ENCODE results near the gene KDM4B. TPM values are rescaled to one million over a fixed set of nuclear protein-coding genes. Genes with fewer than 3 reads are reported as not detected.

The KDM4B gene
- total and polyA plus RNA-seq, 2 donors (not counting 1 experiment from before 2014, with no cell fraction given): 75.5 to 205 TPM

- no peaks in the 10 kb centered on the region for H3K9me3 ChIP-seq (ENCODE audit: control extremely low read depth in 1 of 3, control insufficient read depth in 2 of 3, insufficient read depth in 1 of 3, low read length in 2 of 3)
- peaks cover 29% of the 10 kb centered on the region for H3K79me2 ChIP-seq (ENCODE audit: control insufficient read depth, insufficient read depth, low read length)
- no peak for TF ChIP-seq CTCF (IDR thresholded peaks at IDR 0.05)
- H3K4me1 Mint-ChIP-seq: peaks cover 2% of the 10 kb centered on the region
- H2AFZ ChIP-seq (ENCODE audit: insufficient read depth, low read depth, low read length, poor library complexity, severe bottlenecking): no peak overlapping the region
- ChIA-PET POLR2A (no interaction called here), CTCF (interaction anchor here (0.7 to 2.1 kb wide), 2 partner anchors 10 to 540 kb away, joined by 3 to 6 read pairs; no protein-coding TSS in a partner anchor)
- peaks cover 51% of the 10 kb centered on the region for H4K20me1 ChIP-seq (ENCODE audit: control insufficient read depth, insufficient read depth, low read length, poor library complexity, severe bottlenecking)
- intact Hi-C loops (cut with micrococcal nuclease): no loop called here
- no peaks in the 10 kb centered on the region for H3K27me3 Mint-ChIP-seq
- H3K4me3 Mint-ChIP-seq: no peak overlapping the region
- H3K4me2 ChIP-seq (replicated peaks; ENCODE audit: low read depth, low read length, poor library complexity, severe bottlenecking): no peak overlapping the region
- H3K36me3 ChIP-seq (replicated peaks in 1 of 2; ENCODE audit: control extremely low read depth in 1 of 2, control insufficient read depth in 1 of 2, extremely low read depth in 1 of 2, insufficient read depth in 2 of 2, low read length in 1 of 2): peaks cover 0 to 31% of the 10 kb centered on the region in 2 experiments
- H3K4me1 ChIP-seq (ENCODE audit: control insufficient read depth in 2 of 2, insufficient read depth in 2 of 2, low read length in 2 of 2): no peaks in the 10 kb centered on the region
- no peak for DNase-seq
- H3K9ac ChIP-seq (ENCODE audit: low read length): no peak overlapping the region
- no peak for ATAC-seq (ENCODE audit: low read depth)
- H3K27ac ChIP-seq (ENCODE audit: low read length in 2 of 2): no peak overlapping the region
- no peak overlapping the region for H3K4me3 ChIP-seq (ENCODE audit: control extremely low read depth in 1 of 5, extremely low read depth in 1 of 5, insufficient read depth in 1 of 5, low read depth in 2 of 5, low read length in 4 of 5)
- no peaks in the 10 kb centered on the region for H3K9me3 Mint-ChIP-seq (ENCODE audit: insufficient read depth)
- H3K27ac Mint-ChIP-seq: no peak overlapping the region
- H3K27me3 ChIP-seq (replicated peaks in 1 of 4; ENCODE audit: control extremely low read depth in 1 of 4, control insufficient read depth in 3 of 4, insufficient read depth in 4 of 4, low read length in 3 of 4): no peaks in the 10 kb centered on the region
- WGBS (ENCODE audit: insufficient coverage): 93% methylated on average over 35 of the region's 36 CpGs
Measured at GRCh38 chr19:5036698-5037563, 68.0 kb downstream of the KDM4B start.

- no peak overlapping the region for H3K9ac ChIP-seq (ENCODE audit: low read length)
- 93% methylated on average over 17 of the region's 17 CpGs for WGBS (ENCODE audit: insufficient coverage)
- no peaks in the 10 kb centered on the region for H3K27me3 ChIP-seq (replicated peaks in 1 of 4; ENCODE audit: control extremely low read depth in 1 of 4, control insufficient read depth in 3 of 4, insufficient read depth in 4 of 4, low read length in 3 of 4)
- H3K9me3 ChIP-seq (ENCODE audit: control extremely low read depth in 1 of 3, control insufficient read depth in 2 of 3, insufficient read depth in 1 of 3, low read length in 2 of 3): no peaks in the 10 kb centered on the region
- H3K27ac ChIP-seq (ENCODE audit: low read length in 2 of 2): no peak overlapping the region
- H3K4me2 ChIP-seq (replicated peaks; ENCODE audit: low read depth, low read length, poor library complexity, severe bottlenecking): no peak overlapping the region
- no peaks in the 10 kb centered on the region for H3K27me3 Mint-ChIP-seq
- no peaks in the 10 kb centered on the region for H3K9me3 Mint-ChIP-seq (ENCODE audit: insufficient read depth)
- no peak overlapping the region for H2AFZ ChIP-seq (ENCODE audit: insufficient read depth, low read depth, low read length, poor library complexity, severe bottlenecking)
- H3K4me1 Mint-ChIP-seq: peaks cover 2% of the 10 kb centered on the region
- intact Hi-C loops (cut with micrococcal nuclease): no loop called here
- no peak overlapping the region for H3K4me3 Mint-ChIP-seq
- no peaks in the 10 kb centered on the region for H3K4me1 ChIP-seq (ENCODE audit: control insufficient read depth in 2 of 2, insufficient read depth in 2 of 2, low read length in 2 of 2)
- ATAC-seq (ENCODE audit: low read depth): no peak
- peaks cover 42% of the 10 kb centered on the region for H4K20me1 ChIP-seq (ENCODE audit: control insufficient read depth, insufficient read depth, low read length, poor library complexity, severe bottlenecking)
- no peak overlapping the region for H3K27ac Mint-ChIP-seq
- no peak for DNase-seq
- peaks cover 0 to 30% of the 10 kb centered on the region in 2 experiments for H3K36me3 ChIP-seq (replicated peaks in 1 of 2; ENCODE audit: control extremely low read depth in 1 of 2, control insufficient read depth in 1 of 2, extremely low read depth in 1 of 2, insufficient read depth in 2 of 2, low read length in 1 of 2)
- ChIA-PET POLR2A (no interaction called here), CTCF (interaction anchor here (0.7 to 2.1 kb wide), 5 partner anchors 9 to 541 kb away, joined by 3 to 6 read pairs (median 4); no protein-coding TSS in a partner anchor)
- TF ChIP-seq CTCF (IDR thresholded peaks at IDR 0.05) (no peak), EZH2 (IDR thresholded peaks at IDR 0.05; ENCODE audit: borderline replicate concordance, insufficient read depth, low read depth, low read length, poor library complexity, severe bottlenecking) (no peak)
- no peak overlapping the region for H3K4me3 ChIP-seq (ENCODE audit: control extremely low read depth in 1 of 5, extremely low read depth in 1 of 5, insufficient read depth in 1 of 5, low read depth in 2 of 5, low read length in 4 of 5)
- H3K79me2 ChIP-seq (ENCODE audit: control insufficient read depth, insufficient read depth, low read length): peaks cover 23% of the 10 kb centered on the region
Measured at GRCh38 chr19:5037936-5038335, 69.0 kb downstream of the KDM4B start.

All from B cell (primary cell).